ENCODE results near the gene TESK2. TPM values are rescaled to one million over a fixed set of nuclear protein-coding genes. Genes with fewer than 3 reads are reported as not detected.
"Not testable (repeated sequence)": the region's sequence is repeated elsewhere in the genome, so short reads cannot be mapped to it uniquely, and the experiment has no call there.

TESK2 gene
- total RNA-seq, 2 experiments from 2014 or later: 4.9 to 6.6 TPM

DNA sequence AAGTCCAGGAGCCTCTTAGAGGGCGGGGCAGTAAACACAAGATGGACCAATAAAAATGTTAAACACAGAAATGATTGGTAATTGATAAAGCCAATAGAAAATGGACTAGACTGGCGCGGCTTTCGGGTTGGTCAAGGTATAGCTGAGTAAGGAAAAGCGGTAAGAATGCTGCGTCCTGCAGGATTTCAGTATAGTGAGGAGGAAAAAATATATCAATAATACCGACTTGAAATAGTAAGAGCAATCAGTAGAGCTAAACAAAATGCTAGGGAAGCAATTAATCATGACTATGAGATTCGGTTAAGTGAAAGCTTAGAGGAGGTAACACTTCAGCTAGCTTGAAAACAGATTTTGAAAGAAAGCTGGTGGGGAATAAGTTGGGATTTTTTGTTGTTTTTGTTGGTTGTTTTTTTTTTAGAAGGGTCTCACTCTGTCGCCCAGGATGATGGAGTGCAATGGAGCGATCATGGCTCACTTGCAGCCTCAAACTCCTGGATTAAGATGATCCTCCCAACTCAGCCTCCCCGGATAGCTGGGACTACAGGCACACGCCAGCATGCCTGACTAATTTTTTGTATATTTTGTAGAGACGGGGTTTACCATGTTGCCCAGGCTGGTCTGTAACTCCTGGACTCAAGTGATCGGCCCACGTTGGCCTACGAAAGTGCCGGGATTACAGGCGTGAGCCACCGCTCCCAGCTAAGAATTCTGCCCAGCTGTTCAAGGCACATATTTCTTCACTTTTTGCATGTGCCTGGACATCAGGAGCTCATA is 711 bp upstream of the TESK2 start:
- Histone ChIP-seq H2AFZ (ENCODE audit: low read length) (peak overlapping the region; percentile 66), H3K9me2 (ENCODE audit: insufficient read depth, low read length) (no peaks in the 10 kb centered on the region), H4K20me1 (ENCODE audit: insufficient read depth, low read length) (no peaks in the 10 kb centered on the region), H3K4me1 (ENCODE audit: insufficient read depth, low read length, poor library complexity, severe bottlenecking) (peaks cover 32% of the 10 kb centered on the region), H3K79me2 (ENCODE audit: insufficient read depth, low read depth, low read length) (no peaks in the 10 kb centered on the region), H3K4me3 (ENCODE audit: low read depth, low read length, poor library complexity, severe bottlenecking) (peak overlapping the region; percentile 75), H3K27ac (ENCODE audit: low read depth, low read length, poor library complexity, severe bottlenecking) (peak overlapping the region; percentile 15), H3K4me2 (ENCODE audit: low read length) (peak overlapping the region; percentile 64), H3K36me3 (ENCODE audit: insufficient read depth, low read length) (no peaks in the 10 kb centered on the region), H3K9me3 (ENCODE audit: low read length) (no peaks in the 10 kb centered on the region)
- intact Hi-C loops (cut with micrococcal nuclease; ENCODE audit: unreplicated experiment): loop anchor here (1.0 to 10.0 kb wide), 4 partner anchors 97 to 757 kb away; partner anchors contain the start of genes KIF2C, MUTYH, RNU5D-1 and TOE1
- no TSS peak for BruUV-seq (replicated peaks)
- ChIA-PET POLR2A (interaction anchor here (0.6 to 4.1 kb wide), 16 partner anchors 8 to 770 kb away, joined by 3 to 20 read pairs (median 4); partner anchors contain the start of genes CCDC163, MMACHC, MUTYH and TOE1), CTCF (ENCODE audit: unreplicated experiment) (interaction anchor here (0.5 to 3.0 kb wide), 7 partner anchors 8 to 188 kb away, joined by 3 to 21 read pairs (median 4); partner anchors contain the start of genes CCDC163 and MMACHC)
- no peak for TF ChIP-seq EZH2phosphoT487 (IDR thresholded peaks at IDR 0.05; ENCODE audit: borderline replicate concordance, low read depth, low read length)
- TF ChIP-seq, protein P1, sequence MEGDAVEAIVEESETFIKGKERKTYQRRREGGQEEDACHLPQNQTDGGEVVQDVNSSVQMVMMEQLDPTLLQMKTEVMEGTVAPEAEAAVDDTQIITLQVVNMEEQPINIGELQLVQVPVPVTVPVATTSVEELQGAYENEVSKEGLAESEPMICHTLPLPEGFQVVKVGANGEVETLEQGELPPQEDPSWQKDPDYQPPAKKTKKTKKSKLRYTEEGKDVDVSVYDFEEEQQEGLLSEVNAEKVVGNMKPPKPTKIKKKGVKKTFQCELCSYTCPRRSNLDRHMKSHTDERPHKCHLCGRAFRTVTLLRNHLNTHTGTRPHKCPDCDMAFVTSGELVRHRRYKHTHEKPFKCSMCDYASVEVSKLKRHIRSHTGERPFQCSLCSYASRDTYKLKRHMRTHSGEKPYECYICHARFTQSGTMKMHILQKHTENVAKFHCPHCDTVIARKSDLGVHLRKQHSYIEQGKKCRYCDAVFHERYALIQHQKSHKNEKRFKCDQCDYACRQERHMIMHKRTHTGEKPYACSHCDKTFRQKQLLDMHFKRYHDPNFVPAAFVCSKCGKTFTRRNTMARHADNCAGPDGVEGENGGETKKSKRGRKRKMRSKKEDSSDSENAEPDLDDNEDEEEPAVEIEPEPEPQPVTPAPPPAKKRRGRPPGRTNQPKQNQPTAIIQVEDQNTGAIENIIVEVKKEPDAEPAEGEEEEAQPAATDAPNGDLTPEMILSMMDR (conservative IDR thresholded peaks at IDR 0.05; ENCODE audit: low read length): no peak
- DNase-seq (ENCODE audit: low spot score): no peak

DNA sequence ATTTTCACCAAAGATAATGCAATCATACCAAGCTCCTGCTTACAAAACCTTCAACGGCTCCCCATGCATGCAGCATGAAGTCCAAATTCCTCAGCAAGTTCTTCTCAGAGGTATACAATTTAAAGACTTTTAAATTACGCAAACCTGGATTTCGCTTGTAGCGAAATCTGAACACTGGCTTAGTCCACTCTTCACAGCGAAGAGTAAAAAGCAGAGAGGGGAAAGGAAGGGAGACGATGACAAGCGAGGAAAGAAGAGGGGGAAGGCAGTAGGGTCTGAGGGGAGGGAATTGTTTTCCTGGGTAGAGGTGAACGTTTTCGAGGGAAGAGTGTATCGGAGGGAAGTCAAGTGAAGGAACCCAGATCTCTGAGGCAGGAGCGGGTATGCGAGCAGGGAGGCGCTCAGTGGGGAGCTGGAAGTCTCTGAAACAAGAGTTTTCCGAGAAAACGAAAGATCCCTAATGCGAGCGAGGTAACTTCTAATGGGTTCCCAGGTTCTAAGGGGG is 790 bp downstream of the TESK2 start:
- Histone ChIP-seq H4K20me1 (ENCODE audit: insufficient read depth, low read length) (no peaks in the 10 kb centered on the region), H3K4me2 (ENCODE audit: low read length) (peak overlapping the region; percentile 92), H3K79me2 (ENCODE audit: insufficient read depth, low read depth, low read length) (no peaks in the 10 kb centered on the region), H3K36me3 (ENCODE audit: insufficient read depth, low read length) (no peaks in the 10 kb centered on the region), H3K4me1 (ENCODE audit: insufficient read depth, low read length, poor library complexity, severe bottlenecking) (peaks cover 32% of the 10 kb centered on the region), H3K9me3 (ENCODE audit: low read length) (no peaks in the 10 kb centered on the region), H3K4me3 (ENCODE audit: low read depth, low read length, poor library complexity, severe bottlenecking) (peak overlapping the region; percentile 75), H3K9me2 (ENCODE audit: insufficient read depth, low read length) (no peaks in the 10 kb centered on the region), H2AFZ (ENCODE audit: low read length) (peak overlapping the region; percentile 3; the same call in 1 of the 2 replicates), H3K27ac (ENCODE audit: low read depth, low read length, poor library complexity, severe bottlenecking) (no peak overlapping the region)
- DNase-seq (ENCODE audit: low spot score): no peak
- CTCF ChIA-PET (ENCODE audit: unreplicated experiment): no interaction called here
- POLR2A ChIA-PET: interaction anchor here (0.6 to 1.8 kb wide), 5 partner anchors 9 to 135 kb away, joined by 3 to 9 read pairs (median 4); partner anchors contain the start of genes CCDC163, MMACHC and PRDX1
- intact Hi-C loops (cut with micrococcal nuclease; ENCODE audit: unreplicated experiment): loop anchor here (5.0 to 10.0 kb wide), 2 partner anchors 148 to 755 kb away; partner anchors contain the start of genes KIF2C, MUTYH, RNU5D-1 and TOE1
- no TSS peak for BruUV-seq (replicated peaks)
- TF ChIP-seq EZH2phosphoT487 (IDR thresholded peaks at IDR 0.05; ENCODE audit: borderline replicate concordance, low read depth, low read length): no peak
- TF ChIP-seq, protein P1 (conservative IDR thresholded peaks at IDR 0.05; ENCODE audit: low read length): no peak

DNA sequence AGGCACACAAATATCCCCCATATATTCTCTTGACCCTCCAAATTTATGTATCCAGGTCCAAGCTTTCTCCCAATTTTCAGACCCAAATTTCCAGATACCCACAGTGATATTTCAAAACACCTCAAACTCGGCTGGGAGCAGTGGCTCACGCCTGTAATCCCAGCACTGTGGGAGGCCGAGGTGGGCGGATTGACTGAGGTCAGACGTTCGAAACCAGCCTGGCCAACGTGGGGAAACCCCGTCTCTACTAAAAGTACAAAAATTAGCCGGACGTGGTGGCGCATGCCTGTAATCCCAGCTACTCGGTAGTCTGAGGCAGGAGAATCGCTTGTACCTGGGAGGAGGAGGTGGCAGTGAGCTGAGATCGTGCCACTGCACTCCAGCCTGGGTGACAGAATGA is 1.6 kb downstream of the TESK2 start:
- Histone ChIP-seq H3K4me1 (ENCODE audit: insufficient read depth, low read length, poor library complexity, severe bottlenecking) (peaks cover 32% of the 10 kb centered on the region), H3K4me3 (ENCODE audit: low read depth, low read length, poor library complexity, severe bottlenecking) (peak overlapping the region; percentile 75), H3K4me2 (ENCODE audit: low read length) (peak overlapping the region; percentile 92)
- H3K9me2 ChIP-seq (ENCODE audit: insufficient read depth, low read length); H3K36me3 ChIP-seq (ENCODE audit: insufficient read depth, low read length); H2AFZ ChIP-seq (ENCODE audit: low read length); DNase-seq (ENCODE audit: low spot score); BruUV-seq (replicated peaks); intact Hi-C loops (cut with micrococcal nuclease; ENCODE audit: unreplicated experiment); H3K27ac ChIP-seq (ENCODE audit: low read depth, low read length, poor library complexity, severe bottlenecking); H3K79me2 ChIP-seq (ENCODE audit: insufficient read depth, low read depth, low read length); H3K9me3 ChIP-seq (ENCODE audit: low read length); H4K20me1 ChIP-seq (ENCODE audit: insufficient read depth, low read length): not testable (repeated sequence)
- CTCF ChIA-PET (ENCODE audit: unreplicated experiment): interaction anchor here (0.5 kb wide), 1 partner anchor 36 kb away, joined by 3 read pairs; no protein-coding TSS in a partner anchor
- POLR2A ChIA-PET: interaction anchor here (0.6 to 0.7 kb wide), 2 partner anchors 62 to 86 kb away, joined by 3 read pairs; partner anchors contain the start of gene AKR1A1

Data from OCI-LY7 (cell line).